Measurements from ENCODE around the gene PUS10. TPM values are rescaled to one million over a fixed set of nuclear protein-coding genes. Genes with fewer than 3 reads are reported as not detected.
"Not testable (repeated sequence)": the region's sequence is repeated elsewhere in the genome, so short reads cannot be mapped to it uniquely, and the experiment has no call there.

Gene PUS10
- total RNA-seq, 1 donor from 2014 or later = 7.8 TPM

DNA sequence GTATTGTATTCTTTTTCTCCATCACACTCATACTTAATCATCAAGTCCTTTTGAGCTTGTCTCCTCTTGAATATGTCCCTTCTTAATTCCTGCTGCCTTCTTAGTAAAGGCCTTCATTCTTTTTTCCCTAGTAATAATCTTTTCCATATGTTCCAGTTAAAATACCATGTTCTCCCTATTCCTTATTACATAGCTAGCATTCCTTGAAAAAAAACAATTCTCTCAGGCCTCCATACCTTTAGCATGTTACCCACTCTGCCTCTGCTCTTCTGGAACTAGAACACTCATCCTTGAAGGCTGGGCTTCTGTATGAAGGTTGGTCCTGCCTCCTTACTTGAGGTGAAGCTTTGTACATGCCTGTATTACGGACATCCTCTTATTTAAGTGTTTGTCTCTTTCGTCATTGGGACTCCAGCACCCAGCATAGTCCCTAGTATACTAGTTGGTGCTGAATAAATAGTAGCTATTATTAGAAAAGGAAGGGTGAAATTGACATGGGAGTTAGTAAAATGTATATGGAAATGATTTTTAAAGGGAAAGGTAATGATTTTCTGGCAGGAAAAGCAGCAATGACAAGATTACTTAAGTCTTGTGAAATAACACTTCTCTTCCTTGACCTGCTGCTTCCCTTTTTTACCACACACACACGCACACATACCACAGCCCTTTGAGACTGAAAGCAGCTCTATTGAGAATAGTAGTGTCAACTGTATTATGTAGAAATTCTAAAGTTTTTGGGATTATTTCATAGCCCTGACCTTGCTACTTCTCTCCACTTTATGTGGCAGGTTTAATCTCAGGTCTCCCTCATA is 91.1 kb downstream of the PUS10 start:
- H3K4me1 Mint-ChIP-seq = peaks cover 32% of the 10 kb centered on the region
- ChIA-PET CTCF (interaction anchor here (1.1 to 1.6 kb wide), 2 partner anchors 41 to 71 kb away, joined by 4 to 11 read pairs; no protein-coding TSS in a partner anchor), POLR2A (interaction anchor here (0.7 to 2.2 kb wide), 11 partner anchors 12 to 161 kb away, joined by 3 to 11 read pairs (median 6); partner anchors contain the start of gene REL)
- DNase-seq (no peak), ATAC-seq (ENCODE audit: low read depth) (peak; percentile 65)
- H3K9me3 Mint-ChIP-seq = no peaks in the 10 kb centered on the region
- peak overlapping the region; percentile 62 for H3K27ac Mint-ChIP-seq
- H3K4me3 Mint-ChIP-seq = peak overlapping the region; percentile 4
- intact Hi-C loops (cut with micrococcal nuclease) = loop anchor here (1.0 to 2.0 kb wide), 2 partner anchors 11 to 72 kb away; no protein-coding TSS in a partner anchor
- TF ChIP-seq, protein P1, sequence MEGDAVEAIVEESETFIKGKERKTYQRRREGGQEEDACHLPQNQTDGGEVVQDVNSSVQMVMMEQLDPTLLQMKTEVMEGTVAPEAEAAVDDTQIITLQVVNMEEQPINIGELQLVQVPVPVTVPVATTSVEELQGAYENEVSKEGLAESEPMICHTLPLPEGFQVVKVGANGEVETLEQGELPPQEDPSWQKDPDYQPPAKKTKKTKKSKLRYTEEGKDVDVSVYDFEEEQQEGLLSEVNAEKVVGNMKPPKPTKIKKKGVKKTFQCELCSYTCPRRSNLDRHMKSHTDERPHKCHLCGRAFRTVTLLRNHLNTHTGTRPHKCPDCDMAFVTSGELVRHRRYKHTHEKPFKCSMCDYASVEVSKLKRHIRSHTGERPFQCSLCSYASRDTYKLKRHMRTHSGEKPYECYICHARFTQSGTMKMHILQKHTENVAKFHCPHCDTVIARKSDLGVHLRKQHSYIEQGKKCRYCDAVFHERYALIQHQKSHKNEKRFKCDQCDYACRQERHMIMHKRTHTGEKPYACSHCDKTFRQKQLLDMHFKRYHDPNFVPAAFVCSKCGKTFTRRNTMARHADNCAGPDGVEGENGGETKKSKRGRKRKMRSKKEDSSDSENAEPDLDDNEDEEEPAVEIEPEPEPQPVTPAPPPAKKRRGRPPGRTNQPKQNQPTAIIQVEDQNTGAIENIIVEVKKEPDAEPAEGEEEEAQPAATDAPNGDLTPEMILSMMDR (IDR thresholded peaks at IDR 0.05) = no peak
- no peaks in the 10 kb centered on the region for H3K27me3 Mint-ChIP-seq
- H3K36me3 Mint-ChIP-seq (ENCODE audit: low read depth) = peaks cover 63% of the 10 kb centered on the region

DNA sequence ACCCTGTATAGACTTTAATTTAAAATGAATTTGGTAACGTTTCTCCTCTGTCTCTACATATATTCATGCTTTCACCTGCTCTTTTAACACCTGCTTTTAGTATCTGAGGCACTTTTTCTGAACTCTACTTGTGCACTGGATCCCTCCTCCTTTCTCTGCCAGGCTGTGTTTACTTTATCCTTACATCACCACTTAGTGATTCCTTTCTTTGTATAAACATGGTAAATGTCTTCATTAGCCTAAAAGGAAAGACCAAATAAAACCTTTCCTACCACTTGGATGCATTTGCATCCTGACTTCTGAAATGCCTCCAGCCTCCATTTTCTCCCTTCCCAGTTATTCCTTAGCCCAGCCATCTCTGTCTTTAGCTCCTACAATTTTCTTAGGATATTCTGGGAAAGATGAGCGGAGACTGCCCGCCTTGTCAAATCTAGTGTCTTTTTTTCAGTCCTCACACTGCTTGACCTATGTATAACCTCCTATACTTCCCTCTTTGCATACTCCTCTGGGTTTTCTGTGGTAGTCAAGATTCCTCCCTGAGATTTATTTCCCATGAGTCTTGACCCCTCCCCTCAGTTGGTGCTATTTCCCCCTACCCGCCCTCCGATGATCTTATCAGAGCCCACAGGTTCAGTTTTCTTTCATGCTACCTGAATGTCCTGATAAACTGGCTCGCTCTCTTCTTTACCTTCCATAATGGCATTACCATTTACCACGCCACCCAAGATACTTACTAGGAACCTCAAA is 91.9 kb downstream of the PUS10 start:
- intact Hi-C loops (cut with micrococcal nuclease) = loop anchor here (2.0 kb wide), 1 partner anchor 73 kb away; no protein-coding TSS in a partner anchor
- H3K27me3 Mint-ChIP-seq = no peaks in the 10 kb centered on the region
- peaks cover 63% of the 10 kb centered on the region for H3K36me3 Mint-ChIP-seq (ENCODE audit: low read depth)
- ATAC-seq (ENCODE audit: low read depth) = no peak
- peak overlapping the region; percentile 62 for H3K27ac Mint-ChIP-seq
- no peaks in the 10 kb centered on the region for H3K9me3 Mint-ChIP-seq
- DNase-seq = no peak
- ChIA-PET POLR2A (interaction anchor here (0.8 to 2.2 kb wide), 7 partner anchors 13 to 72 kb away, joined by 3 to 11 read pairs (median 6); partner anchors contain the start of gene REL), CTCF (interaction anchor here (1.1 to 1.6 kb wide), 2 partner anchors 42 to 72 kb away, joined by 4 to 11 read pairs; no protein-coding TSS in a partner anchor)
- peaks cover 28% of the 10 kb centered on the region for H3K4me1 Mint-ChIP-seq
- H3K4me3 Mint-ChIP-seq = peak overlapping the region; percentile 4
- TF ChIP-seq, protein P1 (IDR thresholded peaks at IDR 0.05) = no peak

DNA sequence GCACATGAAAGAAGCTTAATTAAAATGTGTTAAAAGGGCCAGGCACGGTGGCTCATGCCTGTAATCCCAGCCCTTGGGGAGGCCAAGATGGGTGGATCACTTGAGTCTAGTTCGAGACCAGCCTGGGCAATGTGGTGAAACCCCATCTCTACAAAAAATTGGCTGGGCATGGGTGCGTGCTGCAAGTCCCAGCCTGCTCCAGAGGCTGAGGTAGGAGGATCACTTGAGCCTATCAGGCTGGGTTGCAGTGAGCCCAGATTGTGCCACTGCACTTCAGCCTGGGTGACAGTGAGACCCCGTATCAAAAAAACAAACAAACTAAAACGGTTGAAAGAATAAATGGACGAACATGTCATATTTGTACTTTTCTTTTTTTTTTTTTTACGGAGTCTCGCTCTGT is 110.7 kb downstream of the PUS10 start:
- ATAC-seq (ENCODE audit: low read depth) (no peak), DNase-seq (no peak)
- ChIA-PET POLR2A (interaction anchor here (0.8 kb wide), 1 partner anchor 231 kb away, joined by 4 read pairs; no protein-coding TSS in a partner anchor), CTCF (interaction anchor here (1.1 to 1.8 kb wide), 3 partner anchors 91 to 102 kb away, joined by 3 to 4 read pairs (median 4); no protein-coding TSS in a partner anchor)
- Mint-ChIP-seq H3K4me1 (peaks cover 20% of the 10 kb centered on the region), H3K9me3 (no peaks in the 10 kb centered on the region), H3K4me3 (no peak overlapping the region), H3K27me3 (no peaks in the 10 kb centered on the region), H3K36me3 (ENCODE audit: low read depth) (peaks cover 69% of the 10 kb centered on the region), H3K27ac (no peak overlapping the region)
- TF ChIP-seq, protein P1 (IDR thresholded peaks at IDR 0.05) = no peak
- intact Hi-C loops (cut with micrococcal nuclease) = no loop called here

DNA sequence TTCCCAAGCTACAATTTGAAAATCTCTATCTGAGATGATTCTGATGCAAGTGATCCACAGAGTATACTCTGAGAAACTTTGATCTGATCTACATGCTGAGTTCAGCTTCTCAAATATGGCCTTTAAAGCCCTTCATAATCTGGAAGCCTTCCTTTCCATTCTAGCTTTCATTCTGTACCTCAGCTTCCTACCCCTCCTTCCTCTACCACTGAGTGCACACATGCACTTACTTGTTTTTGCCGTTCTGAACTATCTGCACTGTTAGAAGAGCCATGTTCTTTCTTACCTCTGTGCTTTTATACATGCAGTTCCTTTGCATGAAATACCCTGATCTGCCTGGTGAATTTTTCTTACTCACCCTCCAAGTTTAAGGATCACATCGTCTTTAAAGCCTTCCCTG is 111.7 kb downstream of the PUS10 start:
- DNase-seq = no peak
- peak; percentile 10 for ATAC-seq (ENCODE audit: low read depth)
- TF ChIP-seq, protein P1 (IDR thresholded peaks at IDR 0.05) = no peak
- CTCF ChIA-PET = interaction anchor here (1.1 to 1.3 kb wide), 2 partner anchors 92 to 102 kb away, joined by 3 to 4 read pairs; no protein-coding TSS in a partner anchor
- Mint-ChIP-seq H3K36me3 (ENCODE audit: low read depth) (peaks cover 72% of the 10 kb centered on the region), H3K27me3 (no peaks in the 10 kb centered on the region), H3K4me1 (peaks cover 22% of the 10 kb centered on the region), H3K4me3 (no peak overlapping the region), H3K27ac (peak overlapping the region; percentile 77), H3K9me3 (no peaks in the 10 kb centered on the region)
- intact Hi-C loops (cut with micrococcal nuclease) = no loop called here
- POLR2A ChIA-PET = interaction anchor here (0.7 kb wide), 1 partner anchor 85 kb away, joined by 5 read pairs; no protein-coding TSS in a partner anchor

DNA sequence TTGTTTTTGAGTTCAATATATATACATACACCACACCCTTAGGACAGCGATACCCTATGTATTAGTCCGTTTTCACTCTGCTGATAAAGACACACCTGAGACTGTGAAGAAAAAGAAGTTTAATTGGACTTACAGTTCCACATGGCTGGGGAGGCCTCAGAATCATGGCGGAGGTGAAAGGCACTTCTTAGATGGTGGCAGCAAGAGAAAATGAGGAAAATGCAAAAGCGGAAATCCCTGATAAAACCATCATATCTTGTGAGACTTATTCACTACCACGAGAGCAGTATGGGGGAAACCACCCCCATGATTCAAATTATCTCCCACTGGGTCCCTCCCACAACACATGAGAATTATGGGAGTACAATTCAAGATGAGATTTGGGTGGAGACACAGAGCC is 112.2 kb downstream of the PUS10 start:
- H3K27me3 Mint-ChIP-seq; DNase-seq; intact Hi-C loops (cut with micrococcal nuclease); H3K9me3 Mint-ChIP-seq: not testable (repeated sequence)
- H3K36me3 Mint-ChIP-seq (ENCODE audit: low read depth) = peaks cover 73% of the 10 kb centered on the region
- peaks cover 24% of the 10 kb centered on the region for H3K4me1 Mint-ChIP-seq
- ATAC-seq (ENCODE audit: low read depth) = peak; percentile 7
- peak overlapping the region; percentile 32 for H3K4me3 Mint-ChIP-seq
- POLR2A ChIA-PET = interaction anchor here (0.7 kb wide), 1 partner anchor 85 kb away, joined by 5 read pairs; no protein-coding TSS in a partner anchor
- CTCF ChIA-PET = interaction anchor here (1.3 kb wide), 1 partner anchor 101 kb away, joined by 4 read pairs; no protein-coding TSS in a partner anchor
- peak overlapping the region; percentile 77 for H3K27ac Mint-ChIP-seq

DNA sequence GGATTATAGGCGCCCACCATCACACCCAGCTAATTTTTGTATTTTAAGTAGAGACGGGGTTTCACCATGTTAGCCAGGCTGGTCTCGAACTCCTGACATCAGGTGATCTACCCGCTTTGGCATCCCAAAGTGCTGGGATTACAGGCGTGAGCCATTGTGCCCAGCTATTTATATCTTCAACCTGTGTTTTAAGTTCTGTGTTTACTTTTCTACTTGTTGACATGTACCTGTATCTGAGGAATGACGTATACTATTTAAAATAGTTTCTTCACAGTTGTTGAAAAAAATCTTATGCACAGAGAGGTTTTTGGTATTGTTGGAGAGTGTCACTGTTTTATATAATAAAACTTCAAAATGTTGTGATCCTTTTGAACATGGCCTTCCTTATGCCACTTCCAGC is 116.8 kb downstream of the PUS10 start:
- H3K27me3 Mint-ChIP-seq; intact Hi-C loops (cut with micrococcal nuclease); H3K4me3 Mint-ChIP-seq; H3K9me3 Mint-ChIP-seq; CTCF ChIA-PET; DNase-seq; ATAC-seq (ENCODE audit: low read depth): not testable (repeated sequence)
- H3K27ac Mint-ChIP-seq = peak overlapping the region; percentile 18
- POLR2A ChIA-PET = interaction anchor here (1.2 kb wide), 1 partner anchor 67 kb away, joined by 9 read pairs; no protein-coding TSS in a partner anchor
- H3K36me3 Mint-ChIP-seq (ENCODE audit: low read depth) = peaks cover 84% of the 10 kb centered on the region
- H3K4me1 Mint-ChIP-seq = peaks cover 53% of the 10 kb centered on the region

All from activated B cell treated with CpG ODN at 0.5 μM for 24 hours (primary cell).